HG02798 (cell line): ENCODE measurements around the gene NDUFA9.

Source experiments
- ATAC-seq: cut with Tn5 transposase; IDR thresholded peaks from one replicate; pipeline ENCODE4 v1.9.1; 2021; ENCODE audit warnings: mild to moderate bottlenecking; ENCODE audit not compliant: unreplicated experiment, poor library complexity

The NDUFA9 gene

GRCh38 chr12:4685317-4685716, 36.4 kb downstream of the NDUFA9 start:
- no peak for ATAC-seq

- ATAC-seq = no peak
Measured at GRCh38 chr12:4690760-4691159, 41.8 kb downstream of the NDUFA9 start.
